HG03520 (cell line): Measurements from ENCODE around the gene GGA3.

Experiments
- ATAC-seq: cut with Tn5 transposase; IDR thresholded peaks from one replicate; pipeline ENCODE4 v1.9.1; 2021; ENCODE audit warnings: mild to moderate bottlenecking, moderate library complexity; ENCODE audit not compliant: unreplicated experiment

GGA3 gene

DNA sequence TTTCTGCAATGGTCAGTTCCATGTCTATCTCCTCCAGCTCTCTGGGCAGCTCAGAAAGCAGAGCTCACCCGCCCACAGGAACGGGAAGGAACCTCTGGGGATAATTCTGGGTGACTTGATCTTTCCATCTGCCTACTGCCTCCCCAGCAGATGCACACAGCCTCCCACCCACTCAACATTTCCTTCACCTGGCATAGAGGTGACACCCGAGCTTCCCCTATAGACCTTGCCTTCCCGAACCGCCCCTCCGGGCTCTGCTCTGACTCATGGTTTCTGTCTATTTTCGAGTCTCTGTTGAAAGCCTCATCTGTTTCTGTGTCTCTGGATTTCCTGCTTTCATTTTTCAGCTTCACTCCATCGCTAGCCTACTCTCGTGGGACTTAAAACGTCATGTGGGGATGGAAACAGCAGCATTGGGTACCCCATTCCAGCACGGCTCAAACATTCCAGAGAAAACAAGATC lies 11.4 kb downstream of the GGA3 start:
- peak; percentile 81 for ATAC-seq

DNA sequence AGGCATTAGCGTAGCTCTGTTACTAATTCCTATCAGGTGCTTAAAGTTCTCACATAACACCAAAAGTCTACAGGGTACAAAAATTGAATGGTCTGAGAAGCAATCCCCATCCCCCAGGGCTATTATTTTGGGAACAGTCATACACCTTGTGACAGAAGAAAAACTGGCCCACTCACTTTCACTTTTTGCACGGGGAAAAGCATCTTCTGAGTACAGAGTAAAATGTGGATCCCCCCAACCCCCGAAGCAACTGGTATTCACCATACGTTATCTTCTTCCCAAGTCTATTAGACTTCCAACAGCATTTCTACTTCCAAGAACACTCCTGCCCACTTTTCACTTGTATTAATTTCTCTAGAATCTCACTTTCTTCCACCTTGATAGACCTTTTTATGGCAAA lies 11.8 kb downstream of the GGA3 start:
- ATAC-seq: peak; percentile 15

DNA sequence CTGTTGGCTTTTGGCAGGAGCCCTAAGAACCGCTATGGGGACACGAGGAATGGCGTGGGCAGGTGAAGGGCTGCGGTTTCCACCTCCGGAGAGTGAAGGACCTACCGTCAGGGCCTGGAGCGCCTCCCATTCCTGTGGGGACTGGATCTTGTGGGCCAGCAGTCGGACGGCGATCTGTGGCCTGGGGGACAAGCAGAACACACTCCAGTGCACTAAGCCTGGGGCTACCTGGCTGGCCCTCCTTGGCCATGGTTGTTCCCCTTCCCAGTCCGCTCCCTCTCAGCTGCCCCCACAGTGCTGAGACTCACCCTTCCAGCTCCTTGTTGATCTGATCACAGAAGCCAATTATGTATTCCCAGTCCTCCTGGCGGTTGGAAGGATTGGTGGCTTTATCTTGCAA lies 15.0 kb downstream of the GGA3 start:
- no peak for ATAC-seq

DNA sequence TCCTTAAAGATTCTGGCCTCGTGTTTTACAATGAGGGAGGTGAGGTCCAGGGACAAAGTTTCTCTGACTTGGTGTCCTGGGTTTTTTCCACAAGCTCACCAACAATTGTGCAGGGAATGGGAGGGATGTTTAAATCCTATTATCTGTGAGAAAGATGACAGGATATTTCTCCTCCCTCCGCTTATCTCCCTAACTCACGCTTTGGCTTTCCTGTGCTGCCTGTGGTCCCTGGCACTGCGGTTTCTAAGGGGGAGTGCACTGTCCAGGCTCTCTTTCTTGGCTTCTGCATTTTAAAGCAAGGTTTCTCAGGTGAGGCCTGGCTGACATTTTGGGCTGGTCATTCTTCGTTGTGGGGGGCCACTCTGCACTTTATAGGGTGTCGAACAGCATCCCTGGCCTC lies 16.4 kb downstream of the GGA3 start:
- no peak for ATAC-seq

DNA sequence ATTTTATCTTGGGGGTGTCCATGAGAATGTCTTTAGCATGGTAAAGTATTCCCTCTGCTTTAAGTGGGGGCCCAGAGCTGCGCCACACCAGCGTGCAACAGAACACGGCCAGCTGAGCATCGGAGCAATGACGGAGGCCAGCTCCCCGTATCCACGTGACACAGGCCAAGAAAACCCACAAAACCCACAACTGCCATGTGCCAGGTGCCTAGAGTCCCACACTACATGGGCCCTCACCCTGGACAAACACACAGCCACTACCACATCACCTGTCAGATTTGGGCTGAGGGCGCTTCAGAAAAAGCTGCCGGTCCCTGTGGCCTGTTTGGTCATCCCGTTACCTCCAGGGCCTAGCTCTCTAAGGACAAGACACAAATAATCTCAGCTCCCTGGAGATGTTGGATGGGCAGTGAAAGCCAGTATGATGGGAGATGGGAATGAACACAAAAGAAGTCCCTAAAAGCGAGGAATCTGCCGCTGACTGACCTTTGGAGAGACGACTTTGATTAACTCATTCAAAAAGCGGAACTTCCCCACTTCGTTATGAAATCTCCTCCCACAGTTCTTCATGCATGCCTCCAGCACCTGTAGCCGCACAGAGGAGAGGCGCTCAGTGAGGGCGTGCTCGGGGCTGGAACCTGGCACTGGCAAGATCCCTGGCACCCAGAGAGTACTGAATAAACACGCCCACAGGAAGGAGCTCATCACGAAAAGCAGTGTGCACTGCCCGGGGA lies 17.1 kb downstream of the GGA3 start:
- no peak for ATAC-seq

DNA sequence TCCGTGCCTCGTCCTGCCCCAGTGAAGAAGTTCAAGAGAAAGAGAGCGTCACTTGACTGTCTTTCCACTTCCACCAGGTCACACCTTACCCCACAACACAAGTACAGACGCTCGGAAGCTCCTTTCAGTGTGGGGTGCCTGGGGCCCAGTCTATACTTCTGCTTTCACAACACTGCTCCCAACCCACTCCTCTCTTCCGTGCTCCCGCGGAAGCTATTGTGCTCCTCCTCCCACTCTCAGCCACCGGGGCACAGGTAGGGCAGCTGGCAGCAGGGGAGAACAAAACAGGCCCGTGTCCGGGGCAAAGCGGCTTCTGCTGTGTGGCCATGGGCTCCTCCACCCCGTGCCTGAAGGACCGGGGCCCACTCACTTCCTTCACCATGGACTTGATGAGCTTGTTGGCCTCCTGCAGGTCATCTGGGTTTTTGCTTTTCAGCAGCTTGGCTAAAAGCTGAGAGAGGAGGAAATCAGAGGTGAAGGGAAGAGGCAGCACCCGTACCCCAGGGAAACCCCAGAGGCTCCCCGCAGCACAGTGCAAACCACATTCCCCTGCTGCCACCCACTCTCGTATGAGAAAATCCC lies 18.9 kb downstream of the GGA3 start:
- no peak for ATAC-seq

DNA sequence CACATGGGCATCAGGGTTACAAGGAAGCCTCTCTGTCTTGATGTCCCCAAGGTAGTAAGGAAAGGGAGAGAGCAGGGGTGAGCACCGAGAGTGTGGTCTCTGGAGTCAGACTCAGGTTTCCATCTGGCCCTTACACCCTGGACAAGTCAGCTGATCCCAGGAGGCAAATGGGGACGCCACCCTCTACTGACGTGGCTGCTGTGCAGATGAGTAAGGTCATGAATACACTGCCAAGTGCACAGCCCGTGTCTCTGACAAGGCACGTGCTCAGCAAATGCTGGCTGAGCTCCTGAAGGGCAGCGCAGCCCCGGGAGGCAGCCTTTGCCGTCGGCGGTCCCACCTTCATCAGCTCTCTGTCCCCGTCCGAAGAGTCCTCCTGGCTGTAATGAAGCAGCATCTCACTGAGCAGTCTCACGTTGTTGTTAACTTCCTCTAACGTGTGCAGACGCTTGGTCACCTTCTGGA lies 19.4 kb downstream of the GGA3 start:
- ATAC-seq: no peak

DNA sequence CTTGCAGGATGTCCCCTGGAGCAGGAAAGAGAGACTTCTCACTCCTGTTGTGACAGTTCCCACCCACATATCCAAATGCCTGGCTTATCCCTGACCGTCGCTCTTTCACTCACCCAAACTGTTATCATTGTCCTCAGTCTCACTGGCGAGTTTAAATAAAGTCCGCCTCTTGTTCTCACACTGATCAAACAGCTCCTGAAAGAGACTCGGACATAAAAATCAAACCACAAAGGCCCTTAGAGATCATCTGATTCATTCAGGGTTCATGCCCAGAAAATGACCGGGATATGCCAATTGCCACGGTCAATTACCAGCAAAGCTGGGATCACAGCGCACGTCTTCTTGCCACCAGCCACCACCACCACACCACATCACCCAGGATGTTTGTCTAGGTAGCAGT lies 19.9 kb downstream of the GGA3 start:
- no peak for ATAC-seq

DNA sequence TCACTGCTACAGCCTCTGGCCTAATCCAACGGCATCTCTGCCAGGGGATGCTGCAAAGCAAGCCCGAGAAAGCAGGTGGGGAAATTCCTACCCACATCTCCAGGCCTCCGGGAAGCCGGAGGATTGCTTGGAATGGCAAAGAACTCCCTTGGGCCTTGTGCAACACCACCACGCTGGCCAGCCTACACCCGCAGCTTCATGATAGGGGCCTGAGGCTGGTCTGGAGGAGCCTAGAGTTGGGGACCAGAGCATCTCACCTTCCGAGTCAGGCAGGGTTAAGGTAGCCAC lies 20.3 kb downstream of the GGA3 start:
- no peak for ATAC-seq

DNA sequence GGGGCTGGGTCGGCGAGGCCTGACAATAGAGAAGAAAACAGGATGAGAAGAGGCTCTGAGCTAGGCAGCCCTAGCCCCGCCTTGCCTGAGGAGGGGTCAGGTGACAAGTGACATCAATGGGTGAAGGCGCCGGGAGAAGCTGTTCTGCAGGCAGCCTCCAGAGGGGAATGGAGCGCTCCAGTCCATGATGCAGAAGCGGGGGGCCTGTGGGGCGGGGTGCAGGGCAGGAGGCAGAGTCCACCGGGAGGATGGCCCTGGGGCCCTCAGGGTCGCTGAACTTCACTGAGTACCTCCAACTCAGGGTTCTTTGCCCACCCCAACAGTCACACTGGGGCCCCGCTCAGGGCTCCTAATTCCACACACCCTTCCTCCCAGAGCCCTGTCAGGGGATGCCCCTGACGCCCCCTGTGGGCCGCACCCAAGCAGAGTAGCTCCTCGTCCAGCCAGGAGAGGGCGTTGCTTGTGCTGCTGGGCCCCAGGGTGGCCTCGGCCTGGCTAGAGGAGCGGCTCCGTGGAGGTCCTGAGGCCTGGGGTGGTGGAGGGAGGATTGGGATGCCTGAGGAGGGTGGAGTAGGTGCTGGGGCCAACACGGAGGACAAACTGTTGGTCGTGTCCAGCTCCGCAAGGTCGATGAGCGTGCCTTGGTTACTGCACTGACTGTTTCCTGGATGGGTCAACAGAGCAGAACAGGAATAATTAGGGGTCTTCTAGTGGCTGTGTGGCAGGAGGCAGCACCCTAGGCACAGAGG lies 20.8 kb downstream of the GGA3 start:
- no peak for ATAC-seq

DNA sequence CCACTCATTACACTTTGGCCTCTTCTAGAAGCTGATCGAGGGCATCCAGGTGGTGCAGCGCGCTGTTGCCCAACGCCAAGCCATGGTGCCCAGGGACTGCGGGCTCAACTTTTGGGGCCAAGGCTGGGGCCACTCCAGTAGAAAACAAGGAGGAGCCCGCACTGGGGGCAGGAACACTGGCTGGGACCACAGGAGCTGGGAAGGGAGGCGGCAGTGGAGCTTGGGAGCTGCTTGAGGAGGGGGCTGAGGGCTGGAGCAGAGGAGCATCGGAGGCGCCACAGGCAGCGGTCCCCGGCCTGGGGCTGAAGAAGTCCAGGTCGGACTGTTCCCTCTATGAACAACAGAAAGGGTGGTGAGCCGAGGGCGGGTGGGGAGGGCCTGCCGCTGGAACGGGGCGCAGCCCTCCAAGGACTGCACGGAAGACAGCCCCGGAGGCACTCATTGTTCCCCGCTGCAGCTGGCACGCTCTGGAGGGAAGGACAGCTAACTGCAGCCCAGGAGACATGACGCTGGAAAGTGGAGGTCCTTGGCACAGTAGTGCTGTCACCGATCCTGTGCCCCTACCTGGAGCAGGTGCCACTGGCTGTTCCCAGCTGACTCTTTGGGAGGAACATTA lies 21.5 kb downstream of the GGA3 start:
- ATAC-seq: no peak

DNA sequence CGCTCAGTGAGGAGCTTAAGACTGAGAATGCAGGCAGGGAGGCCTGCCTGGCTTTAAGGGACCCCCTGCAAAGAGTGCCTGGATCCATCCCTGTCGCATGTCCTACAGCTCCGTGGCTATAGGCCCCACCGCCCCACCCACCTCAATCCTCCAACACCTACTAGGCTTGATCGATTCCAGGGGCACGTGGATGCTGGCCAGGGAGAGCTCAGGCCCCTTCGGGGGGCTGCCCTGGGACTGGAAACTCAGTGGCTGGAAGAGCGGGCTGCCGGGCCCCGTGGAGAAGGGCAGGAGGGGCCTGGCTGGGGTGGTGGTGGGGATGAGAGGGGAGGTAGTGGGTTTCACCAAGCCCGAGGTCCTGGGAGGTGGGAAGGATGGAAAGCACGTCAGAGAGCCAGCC lies 22.2 kb downstream of the GGA3 start:
- no peak for ATAC-seq

DNA sequence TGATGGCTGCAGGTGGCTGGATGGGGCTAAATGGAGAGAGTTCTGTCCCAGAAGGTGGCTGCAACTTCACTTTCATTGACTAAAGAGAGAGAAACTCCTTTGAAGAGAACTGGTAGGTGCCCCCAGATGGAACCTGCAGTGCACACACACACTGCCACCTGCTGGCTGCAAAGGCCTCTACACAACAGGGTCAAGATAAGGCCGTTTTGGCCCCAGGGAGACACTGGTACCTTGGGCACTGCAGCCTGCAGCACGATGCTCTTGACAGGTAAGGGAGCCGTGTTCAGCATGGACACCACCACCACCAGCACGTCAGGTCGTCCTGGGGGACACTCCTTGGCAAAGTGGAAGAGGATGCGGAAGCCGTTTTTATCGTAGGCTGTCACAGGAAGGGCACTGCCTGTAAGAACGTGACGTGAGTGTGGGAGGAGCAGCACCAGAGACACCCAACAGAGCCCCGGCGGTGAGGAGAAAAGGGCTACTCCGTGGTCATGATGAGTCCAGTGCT lies 22.7 kb downstream of the GGA3 start:
- ATAC-seq: no peak

DNA sequence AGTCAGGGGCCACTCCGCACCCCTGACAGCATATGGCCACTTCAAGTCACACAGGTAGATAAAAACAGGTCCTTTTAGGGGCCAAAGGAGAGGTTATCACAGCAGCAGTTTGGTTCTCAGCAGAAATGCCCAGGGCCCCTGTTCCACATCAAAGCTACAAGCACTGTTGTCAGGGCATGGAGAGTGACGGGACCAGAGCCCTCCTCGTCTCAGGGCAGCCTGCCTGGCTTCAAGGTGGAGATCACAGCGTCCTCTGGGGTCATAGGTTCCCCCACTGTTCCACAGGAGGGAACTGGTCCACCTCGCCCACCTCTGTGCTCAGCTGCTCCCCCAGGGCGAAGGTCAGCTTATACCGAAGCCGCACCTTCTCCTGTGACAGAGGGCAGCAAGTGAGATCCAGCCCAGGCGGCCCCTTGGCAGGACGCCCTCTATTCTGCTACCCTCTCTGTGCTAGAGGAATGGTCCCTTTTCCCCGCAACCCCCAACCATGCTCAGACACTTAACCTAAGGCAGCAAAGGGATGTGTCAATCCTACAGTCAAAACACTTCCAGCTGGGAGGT lies 23.3 kb downstream of the GGA3 start:
- no peak for ATAC-seq

DNA sequence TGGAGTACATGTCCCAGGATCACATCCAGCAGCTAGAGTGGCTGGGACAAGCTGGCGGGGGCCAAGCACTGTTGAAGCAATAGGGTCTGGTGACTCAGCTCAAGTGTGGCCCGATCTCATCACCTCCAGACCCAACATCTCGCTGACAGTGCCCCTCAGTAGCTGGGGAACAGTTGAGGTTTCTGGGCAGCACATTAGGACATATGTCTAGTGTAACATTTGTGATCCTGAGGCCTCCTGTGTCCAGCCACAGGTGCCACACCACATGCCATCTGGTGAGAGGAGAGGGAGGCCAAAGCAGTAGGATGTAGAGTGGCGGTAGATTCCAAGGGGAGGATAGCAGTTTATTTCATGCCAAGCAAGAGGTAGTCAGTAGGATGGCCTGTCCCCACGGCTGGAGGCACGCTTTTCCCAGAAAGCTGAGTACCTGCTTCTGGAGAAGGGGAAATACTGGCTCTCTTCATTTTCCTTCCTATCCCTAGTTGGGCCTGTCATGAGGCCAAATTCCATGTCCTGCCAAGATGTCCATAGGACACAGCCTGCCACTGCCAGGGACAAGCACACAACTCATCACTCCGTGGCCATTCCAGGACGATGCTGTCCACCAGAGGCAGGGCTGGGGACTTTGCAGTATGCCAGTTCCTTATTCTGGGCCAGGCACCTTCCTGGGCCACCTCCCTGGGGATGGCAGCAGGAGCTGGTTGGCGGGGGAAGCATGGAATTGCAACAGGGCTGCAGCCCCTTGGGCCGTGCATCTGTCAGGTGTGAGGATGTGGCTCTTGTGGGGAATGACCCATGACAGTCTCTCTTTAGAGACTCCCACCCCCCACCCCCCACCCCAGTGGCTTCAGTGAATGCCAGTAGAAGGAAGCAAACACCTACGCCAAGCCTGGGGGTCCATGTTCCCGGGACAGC lies 24.0 kb downstream of the GGA3 start:
- ATAC-seq: no peak

DNA sequence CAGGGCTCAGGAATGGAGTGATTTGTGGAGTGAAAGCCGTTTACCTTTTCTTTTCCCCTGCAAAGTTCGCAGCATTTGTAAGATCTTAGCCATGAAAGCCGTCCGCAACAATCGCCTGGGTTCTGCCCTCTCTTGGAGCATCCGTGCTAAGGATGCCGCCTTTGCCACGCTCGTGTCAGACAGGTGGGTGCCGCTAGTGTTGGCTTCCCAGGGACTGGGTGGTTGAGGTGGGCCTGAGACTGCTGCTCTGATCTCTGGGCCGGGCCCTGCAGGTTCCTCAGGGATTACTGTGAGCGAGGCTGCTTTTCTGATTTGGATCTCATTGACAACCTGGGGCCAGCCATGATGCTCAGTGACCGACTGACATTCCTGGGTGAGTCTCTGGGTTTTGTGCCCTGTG lies 28.6 kb downstream of the GGA3 start:
- ATAC-seq: no peak

DNA sequence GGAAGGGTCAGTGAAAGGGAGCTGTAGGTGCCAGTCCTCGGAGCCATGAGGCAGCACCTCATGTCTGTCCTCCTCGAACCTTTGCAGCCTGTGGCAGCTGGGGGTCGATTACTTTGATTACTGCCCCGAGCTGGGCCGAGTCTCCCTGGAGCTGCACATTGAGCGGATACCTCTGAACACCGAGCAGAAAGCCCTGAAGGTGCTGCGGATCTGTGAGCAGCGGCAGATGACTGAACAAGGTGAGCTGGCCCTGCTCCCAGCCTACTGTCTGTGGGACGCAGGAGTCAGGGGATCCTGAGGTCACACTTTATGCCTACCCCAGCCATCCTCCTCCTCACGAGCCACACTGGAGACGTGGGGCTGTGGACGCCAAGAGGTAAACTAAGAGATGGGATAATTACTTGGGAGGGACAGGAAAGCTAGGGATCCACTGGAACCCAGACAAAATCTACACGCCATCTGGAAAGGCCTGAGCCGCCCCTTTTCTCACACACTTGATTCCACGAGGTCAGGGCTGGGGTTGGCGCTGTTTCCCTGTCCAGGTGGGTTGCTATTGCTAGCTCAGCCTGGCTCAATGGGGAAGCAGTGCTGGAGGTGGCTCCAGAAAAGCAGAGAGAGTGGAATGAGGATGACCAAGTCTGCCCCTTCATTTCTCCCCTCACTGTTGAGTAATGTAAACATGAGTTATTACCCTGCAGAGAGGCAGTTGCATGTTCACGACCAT lies 29.5 kb downstream of the GGA3 start:
- ATAC-seq: no peak

DNA sequence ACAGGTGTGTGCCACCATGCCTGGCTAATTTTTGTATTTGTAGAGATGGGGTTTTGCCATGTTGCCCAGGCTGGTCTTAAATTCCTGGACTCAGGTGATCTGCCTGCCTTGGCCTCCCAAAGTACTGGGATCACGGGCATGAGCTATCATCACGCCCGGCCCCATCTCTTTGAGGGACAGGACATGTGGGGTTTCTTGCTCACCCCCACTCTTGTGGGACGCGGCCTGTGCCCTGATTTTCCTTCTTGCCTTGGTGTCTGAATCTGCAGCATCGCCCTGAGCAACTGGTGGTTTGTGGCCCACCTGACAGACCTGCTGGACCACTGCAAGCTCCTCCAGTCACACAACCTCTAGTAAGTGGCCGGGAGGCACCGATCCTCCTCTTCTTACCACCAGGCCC lies 30.3 kb downstream of the GGA3 start:
- ATAC-seq: no peak

DNA sequence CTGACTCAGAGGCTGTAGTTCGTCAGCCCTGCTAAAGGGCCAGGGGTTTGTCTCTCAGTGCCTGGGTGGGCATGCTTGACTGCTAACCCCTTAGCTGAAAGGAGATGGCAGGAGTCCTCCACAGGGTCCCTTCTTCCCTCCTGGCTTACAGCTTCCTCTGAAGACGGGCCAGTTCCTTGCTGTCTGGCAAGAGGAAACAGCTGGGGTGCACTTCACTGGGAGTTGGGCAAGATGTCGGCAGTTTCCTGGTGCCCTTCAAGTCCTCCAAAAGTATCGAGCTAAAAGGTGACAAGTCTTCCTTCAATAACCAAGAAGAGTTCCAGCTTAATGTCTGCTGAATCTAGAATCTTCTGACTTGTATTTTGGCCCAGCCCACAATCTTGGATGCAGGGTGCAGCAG lies 32.6 kb downstream of the GGA3 start:
- ATAC-seq: no peak

DNA sequence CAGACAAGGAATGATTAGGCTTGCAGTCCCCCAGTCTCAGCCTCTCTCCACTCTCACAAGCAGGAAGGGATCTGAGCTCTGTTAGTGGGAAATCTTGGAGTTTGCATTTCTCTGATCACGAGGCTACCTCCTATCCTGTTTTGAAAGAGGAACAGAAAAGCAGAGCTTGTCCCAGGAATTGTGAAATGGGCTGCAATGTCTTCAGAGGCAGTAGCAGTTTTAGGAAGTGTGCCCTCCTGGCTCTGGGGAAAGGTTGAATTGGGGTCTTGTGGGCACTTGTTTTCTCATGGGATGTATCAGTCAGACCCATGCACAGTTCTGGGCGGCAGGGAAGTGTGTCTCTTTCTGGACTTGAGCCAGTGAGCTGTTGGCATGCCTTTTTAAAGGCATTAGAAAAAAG lies 33.1 kb downstream of the GGA3 start:
- no peak for ATAC-seq
